Measurements from ENCODE around the gene CROCC2.

Gene CROCC2

DNA sequence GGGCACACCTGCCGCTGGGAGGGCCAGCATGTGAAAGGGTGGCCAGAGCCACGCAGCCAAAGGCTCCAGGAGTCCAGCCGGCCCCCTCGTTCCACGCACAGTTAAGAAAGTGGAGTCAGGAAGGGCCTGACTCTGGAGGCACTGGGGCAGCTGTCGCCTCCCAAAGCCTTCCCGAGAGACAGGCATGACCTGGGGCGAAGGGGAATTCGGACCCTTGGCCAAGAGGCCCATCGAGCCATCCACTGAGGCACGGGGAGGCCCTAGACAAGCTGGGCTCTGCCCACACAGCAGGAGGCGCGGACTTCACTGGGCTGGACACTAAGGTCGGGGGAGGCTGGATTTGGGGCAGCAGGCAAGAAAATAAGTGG is 53.8 kb downstream of the CROCC2 start:
- no peak for DNase-seq

DNA sequence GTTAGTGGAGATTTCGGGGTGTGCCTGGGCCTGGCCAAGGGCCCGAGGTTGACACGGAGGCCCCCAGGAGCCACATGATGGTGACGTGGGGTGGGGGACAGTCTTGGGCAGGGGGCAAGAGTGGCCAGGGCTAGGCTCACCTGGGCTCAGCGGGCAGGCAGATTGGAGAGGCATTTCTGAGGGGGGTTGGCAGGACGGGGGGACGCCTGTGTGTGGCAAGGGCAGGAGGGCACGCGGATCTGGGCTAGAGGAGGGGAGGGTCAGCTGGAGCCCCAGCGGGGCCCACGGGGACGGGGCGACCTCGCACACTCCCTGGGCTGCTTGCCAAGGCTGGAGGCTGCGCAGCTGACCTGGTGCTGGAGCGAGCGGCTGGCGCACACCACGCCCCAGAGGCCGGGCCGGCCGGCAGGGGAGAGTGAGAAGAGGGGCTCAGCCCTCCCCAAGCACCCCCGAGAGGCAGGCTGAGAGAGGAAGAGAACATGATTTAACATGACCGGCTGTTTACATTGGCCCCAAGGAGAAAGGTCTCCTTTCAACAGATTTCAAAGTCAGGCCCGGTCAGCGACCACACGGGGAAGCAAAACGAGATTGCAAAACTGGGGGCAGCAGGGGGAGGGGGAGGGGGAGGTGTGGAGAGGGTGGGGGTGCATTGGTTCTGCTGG is 54.3 kb downstream of the CROCC2 start:
- DNase-seq, result no peak

GRCh38 chr2:240960971-240961876 is 55.1 kb downstream of the CROCC2 start:
- DNase-seq, result no peak

- no peak for DNase-seq
Measured at GRCh38 chr2:240961910-240962299, 55.8 kb downstream of the CROCC2 start.

DNA sequence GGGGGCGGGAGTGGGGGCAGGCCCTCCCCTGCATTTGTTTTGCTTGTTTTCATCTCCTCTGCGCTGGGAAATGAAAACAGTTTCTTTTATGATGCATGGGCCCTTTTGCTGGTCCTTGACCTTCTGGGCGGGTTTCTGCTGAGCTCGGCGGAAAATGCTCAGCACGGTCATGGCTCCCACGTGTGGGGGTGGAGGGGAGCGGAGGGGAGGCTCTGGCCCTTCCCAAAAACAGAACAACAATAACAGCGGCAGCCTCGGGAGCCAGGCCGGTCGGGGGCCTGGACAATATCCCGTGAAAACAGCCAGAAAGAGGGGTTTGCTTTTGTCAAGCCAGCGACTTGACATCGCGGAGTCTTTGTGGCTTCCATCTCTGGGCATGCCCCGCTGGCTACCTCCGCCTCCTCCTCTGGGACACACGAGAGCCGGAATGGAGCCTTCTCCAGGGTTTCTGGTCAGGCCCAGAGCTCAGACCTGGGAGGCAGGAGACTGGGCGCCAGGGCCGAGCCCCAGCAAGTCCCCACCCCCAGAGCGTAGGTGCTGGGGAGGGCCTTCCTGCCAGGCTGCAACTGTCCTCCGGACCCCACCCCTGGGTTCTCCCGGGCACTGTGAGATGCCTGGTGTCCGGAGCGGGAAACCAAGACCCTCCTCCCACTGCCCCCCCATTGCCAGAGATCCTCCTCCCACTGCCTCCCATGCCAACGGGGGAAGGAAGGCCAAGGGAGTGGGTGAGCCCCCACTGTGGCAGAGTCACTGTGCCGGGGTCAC is 56.3 kb downstream of the CROCC2 start:
- peak; percentile 56 for DNase-seq

DNA sequence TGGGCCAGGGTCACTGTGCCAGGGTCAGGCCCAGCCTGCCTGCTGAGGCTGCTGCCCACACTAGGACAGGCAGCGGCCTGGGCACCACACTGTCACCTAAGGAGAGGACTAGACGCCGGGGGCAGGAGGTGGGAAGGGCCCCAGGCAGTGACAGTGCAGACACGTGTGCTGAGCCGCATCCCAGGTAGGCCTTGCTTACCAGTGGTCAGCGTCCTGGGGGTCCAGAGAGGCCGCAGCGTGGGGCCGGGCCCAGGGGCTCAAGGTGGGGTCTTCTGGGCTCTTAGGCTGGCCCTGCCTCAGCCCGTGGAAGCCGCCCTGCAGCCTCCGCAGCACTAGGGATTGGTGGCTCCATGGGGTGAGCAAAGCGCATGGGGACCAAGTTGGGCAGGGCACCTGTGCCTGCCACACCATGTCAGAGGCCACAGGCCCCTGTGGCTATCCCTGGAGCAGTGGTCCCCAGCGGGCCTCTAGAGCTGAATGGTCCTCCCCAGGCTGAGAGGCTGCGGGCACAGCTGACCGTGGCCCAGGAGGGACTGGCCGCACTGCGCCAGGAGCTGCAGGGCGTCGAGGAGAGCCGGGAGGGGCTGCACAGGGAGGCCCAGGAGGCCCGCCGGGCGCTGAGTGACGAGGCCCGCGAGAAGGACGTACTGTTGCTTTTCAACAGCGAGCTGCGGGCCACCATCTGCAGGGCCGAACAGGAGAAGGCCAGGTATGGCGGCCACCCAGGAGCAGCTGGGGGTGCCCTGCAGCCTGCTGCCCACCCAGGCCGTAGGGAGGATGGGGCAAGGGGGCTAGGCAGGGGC is 57.1 kb downstream of the CROCC2 start:
- no peak for DNase-seq

DNA sequence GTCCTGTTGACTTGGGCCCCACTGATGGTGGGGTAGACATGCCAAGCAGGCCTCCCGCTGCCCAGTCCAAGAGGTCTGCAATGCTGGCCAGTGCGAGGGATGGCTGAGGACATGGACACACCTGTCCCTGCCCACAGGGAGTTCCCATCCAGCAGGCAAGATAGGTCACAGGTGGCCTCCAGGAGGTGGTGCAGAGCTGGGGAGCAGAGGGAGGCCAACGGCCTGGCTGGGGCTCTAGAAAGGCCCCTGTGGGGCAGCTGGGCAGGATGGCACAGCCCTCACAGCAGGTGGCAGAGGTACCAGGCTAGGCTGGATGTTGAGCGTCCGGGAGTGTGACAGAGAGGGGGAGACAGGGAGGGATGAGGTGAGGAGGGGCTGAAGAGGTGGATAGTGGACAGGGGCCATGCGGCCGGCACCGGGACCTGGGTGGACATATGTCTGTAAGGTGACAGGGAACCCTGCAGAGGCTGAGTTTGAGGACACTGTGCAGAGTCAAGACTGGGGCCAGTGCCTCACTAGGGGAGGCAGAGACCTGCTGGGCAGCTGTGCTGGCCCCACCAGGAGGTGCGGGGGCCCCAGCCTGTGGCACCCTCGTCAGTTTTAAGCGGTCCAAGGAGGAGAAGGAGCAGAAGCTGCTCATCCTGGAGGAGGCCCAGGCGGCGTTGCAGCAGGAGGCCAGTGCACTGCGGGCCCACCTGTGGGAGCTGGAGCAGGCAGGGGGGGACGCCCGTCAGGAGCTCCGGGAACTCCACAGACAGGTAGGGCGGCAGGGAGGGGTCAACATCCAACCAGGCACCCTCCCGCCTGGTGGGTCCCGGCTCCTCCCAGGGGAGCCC is 58.0 kb downstream of the CROCC2 start:
- DNase-seq, result no peak

- no peak for DNase-seq
Measured at GRCh38 chr2:240964704-240965295, 58.7 kb downstream of the CROCC2 start.

DNA sequence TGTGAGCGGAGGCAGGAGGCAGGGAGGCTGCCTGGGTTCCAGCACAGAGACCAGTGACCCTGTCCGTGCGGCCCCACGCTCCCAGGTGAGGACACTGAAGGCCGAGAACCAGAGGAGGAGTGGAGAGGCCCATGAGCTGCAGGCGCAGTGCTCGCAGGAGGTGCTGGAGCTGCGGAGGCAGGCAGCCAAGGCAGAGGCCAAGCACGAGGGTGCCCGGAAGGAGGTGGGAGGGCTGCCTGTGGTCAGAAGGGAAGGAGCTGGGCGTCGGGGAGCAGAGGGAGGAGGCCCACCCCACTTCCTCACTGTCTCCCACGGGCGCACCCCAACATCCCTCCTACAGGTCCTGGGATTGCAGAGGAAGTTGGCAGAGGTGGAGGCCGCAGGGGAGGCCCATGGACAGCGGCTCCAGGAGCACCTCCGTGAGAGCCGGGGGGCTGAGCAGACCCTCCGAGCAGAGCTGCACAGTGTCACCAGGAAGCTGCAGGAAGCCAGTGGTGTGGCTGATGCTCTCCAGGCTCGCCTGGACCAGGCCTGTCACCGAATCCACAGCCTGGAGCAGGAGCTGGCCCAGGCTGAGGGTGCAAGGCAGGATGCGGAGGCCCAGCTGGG is 59.3 kb downstream of the CROCC2 start:
- no peak for DNase-seq

DNA sequence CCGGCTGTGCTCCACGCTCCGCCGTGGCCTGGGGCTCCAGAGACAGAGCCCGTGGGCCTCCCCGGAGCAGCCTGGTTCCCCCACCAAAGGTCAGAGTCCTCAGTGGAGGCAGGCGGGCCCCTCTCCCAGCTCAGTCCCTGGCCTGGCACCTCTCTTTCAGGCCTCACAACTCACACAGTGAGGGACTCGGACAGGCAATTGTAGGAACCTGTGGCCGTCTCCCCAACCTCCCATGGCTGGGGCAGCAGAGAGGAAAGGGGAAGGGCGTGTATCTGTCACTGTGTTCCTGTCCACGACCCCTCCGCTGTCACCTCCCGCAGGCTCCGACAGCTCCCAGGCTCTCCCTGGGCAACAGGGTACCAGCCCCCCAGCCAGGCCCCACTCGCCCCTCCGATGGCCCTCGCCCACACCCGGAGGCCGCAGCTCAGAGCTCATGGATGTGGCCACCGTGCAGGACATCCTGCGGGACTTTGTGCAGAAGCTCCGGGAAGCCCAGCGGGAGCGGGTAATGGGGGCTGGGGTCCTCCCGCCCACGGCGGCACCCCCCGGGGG is 59.8 kb downstream of the CROCC2 start:
- no peak for DNase-seq

DNA sequence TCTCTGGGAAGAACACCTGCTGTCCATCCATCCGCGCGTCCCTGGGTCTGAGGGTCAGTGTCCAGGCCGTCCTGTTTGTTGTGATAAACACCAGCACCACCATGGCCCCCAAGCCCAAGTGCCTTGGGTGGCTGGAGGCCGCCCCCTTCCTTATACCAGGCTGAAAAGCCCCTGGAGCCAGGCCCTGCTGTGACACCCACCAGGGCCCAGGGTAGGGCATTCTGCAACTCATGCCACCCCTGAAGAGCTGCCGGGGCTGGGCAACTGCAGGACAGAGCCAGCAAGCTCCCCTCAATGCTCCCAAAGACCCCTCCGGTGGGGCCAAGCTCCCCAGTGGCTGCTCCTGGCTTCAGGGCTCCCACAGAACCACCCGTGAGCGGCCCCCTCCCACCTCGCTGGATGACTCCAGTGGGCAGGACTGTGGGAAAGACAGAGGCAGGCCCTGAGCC is 60.3 kb downstream of the CROCC2 start:
- DNase-seq, result no peak

DNA sequence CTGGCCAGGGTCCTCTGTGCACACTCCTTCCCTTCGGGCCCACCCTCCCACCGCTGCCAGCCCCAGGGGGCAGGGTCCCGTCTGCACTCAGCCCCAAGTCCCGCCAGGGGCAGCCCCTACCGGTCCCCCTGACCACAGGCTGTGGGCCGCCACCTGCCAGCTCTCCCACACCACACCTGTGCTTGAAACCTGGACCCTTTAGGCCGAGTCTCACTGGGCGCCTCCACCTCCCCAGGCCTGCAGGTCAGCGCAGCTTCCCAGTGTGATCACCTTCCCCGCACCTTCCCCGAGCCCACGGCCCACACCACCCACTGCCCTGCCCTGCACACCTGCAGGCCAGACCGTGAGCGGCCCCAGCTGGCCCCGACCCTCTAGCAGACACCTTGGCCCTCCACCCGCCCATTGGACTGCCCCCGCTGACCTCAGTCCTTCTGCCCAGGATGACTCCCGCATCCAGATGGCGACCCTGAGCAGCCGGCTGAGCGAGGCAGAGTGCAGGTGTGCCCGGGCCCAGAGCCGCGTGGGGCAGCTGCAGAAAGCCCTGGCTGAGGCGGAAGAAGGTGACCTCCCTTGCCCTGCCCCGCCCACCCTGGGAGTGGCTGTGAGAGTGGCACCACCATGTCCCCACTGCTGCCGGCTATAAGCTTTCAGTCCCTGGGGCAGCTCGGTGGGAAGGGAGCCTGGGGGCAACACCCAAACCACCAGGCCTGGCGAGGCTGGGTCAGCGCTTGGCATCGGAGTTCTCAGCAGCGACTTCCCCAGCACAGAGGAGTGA is 61.0 kb downstream of the CROCC2 start:
- DNase-seq, result no peak

DNA sequence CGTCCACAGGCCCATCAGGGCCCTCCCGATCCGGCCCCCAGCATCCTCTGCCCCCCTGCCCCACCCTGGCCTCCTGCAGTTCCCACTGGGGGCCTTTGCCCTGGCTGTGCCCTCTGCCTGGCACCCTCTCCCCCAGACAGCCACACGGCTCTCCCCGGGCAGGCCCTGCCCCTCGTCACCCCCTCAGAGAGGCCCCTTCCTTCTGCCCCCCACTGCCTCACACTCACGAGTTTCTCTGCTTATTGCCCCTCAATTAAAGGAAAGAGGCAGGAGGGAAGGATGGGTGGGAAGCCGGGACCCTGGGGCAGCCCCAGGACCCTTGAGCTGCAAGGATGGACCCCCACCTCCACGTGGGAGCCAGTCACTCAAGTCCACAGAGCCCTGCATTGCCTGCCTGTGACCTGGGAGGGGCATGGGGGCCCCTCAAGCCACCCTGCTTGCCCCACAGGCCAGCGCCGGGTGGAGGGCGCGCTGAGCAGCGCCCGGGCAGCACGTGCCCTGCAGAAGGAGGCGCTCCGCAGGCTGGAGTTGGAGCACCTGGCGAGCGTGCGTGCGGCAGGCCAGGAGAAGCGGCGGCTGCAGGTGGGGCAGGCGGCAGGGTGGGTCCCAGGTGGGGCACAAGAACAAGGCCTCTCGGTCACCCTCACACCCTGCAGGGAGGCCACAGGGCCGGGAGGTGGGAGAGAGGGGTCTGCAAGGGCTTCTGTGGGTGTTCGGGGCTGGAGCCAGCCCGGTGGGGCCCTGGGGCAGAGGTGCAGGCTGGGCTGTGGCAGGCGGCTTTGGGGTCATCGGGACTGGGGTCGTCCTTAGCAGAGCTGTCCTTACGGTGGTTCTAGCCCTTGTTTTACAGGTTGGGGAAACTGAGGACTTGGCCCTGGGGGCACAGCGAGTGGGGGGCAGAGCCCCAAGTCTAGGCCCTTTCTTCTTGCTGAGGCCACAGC is 61.8 kb downstream of the CROCC2 start:
- DNase-seq, result no peak

DNA sequence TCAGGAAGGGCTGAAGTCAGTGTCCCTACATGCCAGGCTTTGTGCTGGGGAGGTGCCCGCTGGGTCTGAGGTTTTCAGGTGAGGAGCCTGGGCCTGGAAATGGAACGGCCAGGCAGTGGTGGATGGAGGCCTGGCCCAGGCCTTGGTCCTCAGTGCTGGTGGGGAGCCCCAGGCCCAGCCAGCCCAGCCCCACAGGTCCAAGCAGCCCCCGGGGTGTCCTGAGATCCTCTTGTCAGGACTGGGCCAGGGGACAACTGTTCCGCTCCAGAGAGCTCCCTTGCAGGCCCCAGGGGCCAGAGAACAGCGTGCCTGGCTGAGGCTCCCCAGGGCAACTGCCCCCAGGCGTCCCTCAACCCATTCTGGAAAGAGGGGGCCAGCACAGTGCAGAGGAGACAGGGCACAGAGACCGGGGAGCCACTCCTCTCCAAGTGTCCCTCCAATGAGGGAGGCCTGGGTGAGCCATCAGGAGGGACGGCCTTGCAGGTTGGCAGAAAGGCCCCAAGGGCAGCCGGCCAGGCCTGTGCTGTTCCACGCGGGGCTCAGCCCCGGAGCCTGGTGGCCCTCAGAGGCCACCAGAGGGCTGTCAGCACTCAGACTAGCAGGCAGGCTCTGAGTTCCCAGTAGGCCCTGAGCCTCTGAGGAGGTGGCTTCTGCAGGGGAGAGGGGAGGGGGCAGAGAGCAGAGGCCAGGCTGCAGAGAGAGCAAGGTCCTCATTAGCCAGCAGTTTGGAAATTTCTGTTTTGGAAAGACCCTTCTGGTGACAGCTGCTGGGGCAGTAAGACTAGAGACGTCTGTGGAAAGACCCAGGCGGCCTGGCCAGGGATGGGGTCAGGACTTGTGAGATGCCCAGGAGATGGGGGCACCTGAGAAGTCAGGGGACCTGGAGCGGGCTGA is 62.8 kb downstream of the CROCC2 start:
- DNase-seq, result no peak

- DNase-seq, result no peak
Measured at GRCh38 chr2:240970104-240970503, 64.0 kb downstream of the CROCC2 start.

DNA sequence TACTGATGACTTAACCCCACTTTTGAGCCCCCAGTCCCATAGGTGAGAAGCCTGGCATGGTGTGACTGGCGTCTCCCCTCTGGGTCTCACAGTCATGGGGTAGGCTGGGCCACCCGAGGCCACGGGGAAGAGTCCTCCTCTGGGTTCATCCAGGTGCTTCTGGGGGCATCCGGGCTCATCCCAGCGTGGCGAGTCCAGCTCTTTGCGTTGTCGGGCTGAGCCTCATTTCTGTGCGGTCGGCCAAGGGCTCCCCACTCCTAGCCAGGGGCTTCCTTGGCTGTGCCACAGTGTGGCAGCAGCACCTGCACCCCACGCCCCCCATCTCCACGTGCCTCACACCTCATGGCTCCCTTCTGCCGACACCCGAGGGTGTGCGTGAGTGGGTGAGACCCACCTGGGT is 64.7 kb downstream of the CROCC2 start:
- no peak for DNase-seq

GRCh38 chr2:240972201-240972600 is 66.1 kb downstream of the CROCC2 start:
- DNase-seq, result no peak

All from DMS79 (cell line).